ENCODE data around the gene INSIG1. TPM values are rescaled to one million over a fixed set of nuclear protein-coding genes. Genes with fewer than 3 reads are reported as not detected.

Gene INSIG1
- polyA plus RNA-seq, 3 donors = 37.1 to 85.6 (median 39.6) TPM

- Histone ChIP-seq H2AFZ (ENCODE audit: insufficient read depth, low read depth, low read length, poor library complexity, severe bottlenecking) (no peak overlapping the region), H3K27ac (ENCODE audit: low read depth in 1 of 2, low read length in 2 of 2) (no peak overlapping the region), H3K4me3 (replicated peaks in 1 of 3; ENCODE audit: low read depth in 2 of 3, low read length in 3 of 3) (no peak overlapping the region), H3K4me1 (ENCODE audit: control insufficient read depth in 1 of 2, insufficient read depth in 2 of 2, low read length in 2 of 2) (peaks cover 9 to 11% of the 10 kb centered on the region in 2 donors), H3K36me3 (replicated peaks in 1 of 2; ENCODE audit: control insufficient read depth in 1 of 2, insufficient read depth in 2 of 2, low read length in 2 of 2) (no peaks in the 10 kb centered on the region), H3K4me2 (replicated peaks; ENCODE audit: extremely low read depth, low read length, poor library complexity, severe bottlenecking) (no peak overlapping the region), H3K27me3 (ENCODE audit: control insufficient read depth in 2 of 2, insufficient read depth in 2 of 2, low read length in 2 of 2) (peaks cover 0 to 8% of the 10 kb centered on the region in 2 donors), H3K79me2 (ENCODE audit: insufficient read depth, low read length) (no peaks in the 10 kb centered on the region), H4K20me1 (ENCODE audit: insufficient read depth, low read length) (no peaks in the 10 kb centered on the region), H3K9ac (ENCODE audit: insufficient read depth, low read length, poor library complexity, severe bottlenecking) (no peak overlapping the region), H3K9me3 (replicated peaks in 1 of 2; ENCODE audit: control insufficient read depth in 1 of 2, insufficient read depth in 1 of 2, low read length in 2 of 2) (no peaks in the 10 kb centered on the region)
- TF ChIP-seq, protein P1, sequence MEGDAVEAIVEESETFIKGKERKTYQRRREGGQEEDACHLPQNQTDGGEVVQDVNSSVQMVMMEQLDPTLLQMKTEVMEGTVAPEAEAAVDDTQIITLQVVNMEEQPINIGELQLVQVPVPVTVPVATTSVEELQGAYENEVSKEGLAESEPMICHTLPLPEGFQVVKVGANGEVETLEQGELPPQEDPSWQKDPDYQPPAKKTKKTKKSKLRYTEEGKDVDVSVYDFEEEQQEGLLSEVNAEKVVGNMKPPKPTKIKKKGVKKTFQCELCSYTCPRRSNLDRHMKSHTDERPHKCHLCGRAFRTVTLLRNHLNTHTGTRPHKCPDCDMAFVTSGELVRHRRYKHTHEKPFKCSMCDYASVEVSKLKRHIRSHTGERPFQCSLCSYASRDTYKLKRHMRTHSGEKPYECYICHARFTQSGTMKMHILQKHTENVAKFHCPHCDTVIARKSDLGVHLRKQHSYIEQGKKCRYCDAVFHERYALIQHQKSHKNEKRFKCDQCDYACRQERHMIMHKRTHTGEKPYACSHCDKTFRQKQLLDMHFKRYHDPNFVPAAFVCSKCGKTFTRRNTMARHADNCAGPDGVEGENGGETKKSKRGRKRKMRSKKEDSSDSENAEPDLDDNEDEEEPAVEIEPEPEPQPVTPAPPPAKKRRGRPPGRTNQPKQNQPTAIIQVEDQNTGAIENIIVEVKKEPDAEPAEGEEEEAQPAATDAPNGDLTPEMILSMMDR (IDR thresholded peaks at IDR 0.05) = no peak
- peaks cover 0 to 3% (median 0%) of the 10 kb centered on the region in 7 donors for H3K9me3 Mint-ChIP-seq
- DNase-seq = no peak
- H3K27me3 Mint-ChIP-seq (ENCODE audit: low read depth in 3 of 3) = peaks cover 0 to 19% (median 9%) of the 10 kb centered on the region in 3 donors
- H3K4me1 Mint-ChIP-seq = peaks cover 4% of the 10 kb centered on the region
- H3K36me3 Mint-ChIP-seq = no peaks in the 10 kb centered on the region
- H3K4me3 Mint-ChIP-seq = no peak overlapping the region
- 100% methylated on average over 6 of the region's 7 CpGs for WGBS (ENCODE audit: insufficient coverage)
- intact Hi-C loops (cut with micrococcal nuclease) = loop anchor here (5.0 to 10.0 kb wide), 4 partner anchors 68 to 418 kb away; partner anchors contain the start of gene PAXIP1 (in 1 of the 2)
- H3K27ac Mint-ChIP-seq = no peak overlapping the region
These were observed 45.5 kb downstream of the INSIG1 start for GRCh38 chr7:155343150-155343549.

DNA sequence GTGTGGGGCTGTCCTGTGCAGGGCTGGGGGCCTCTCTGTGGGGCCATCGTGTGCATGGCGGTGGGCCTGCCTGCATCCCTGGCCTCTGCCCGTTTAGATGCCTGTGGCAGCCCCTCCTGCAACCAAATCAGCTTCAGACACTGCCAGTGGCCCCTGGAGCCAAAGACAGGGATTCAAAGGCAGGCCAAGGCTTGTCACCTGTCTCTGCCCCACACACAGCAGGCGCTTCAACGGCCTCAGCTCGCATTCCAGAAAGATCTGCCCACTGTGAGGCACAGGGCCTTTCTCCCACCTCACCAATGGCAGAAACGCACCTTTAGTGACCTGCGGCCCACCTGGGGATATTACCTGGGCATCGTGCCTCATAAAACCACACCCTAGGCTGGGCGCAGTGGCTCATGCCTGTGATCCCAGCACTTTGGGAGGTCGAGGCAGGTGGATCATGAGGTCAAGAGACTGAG, 46.0 kb downstream of the INSIG1 start:
- H3K27me3 Mint-ChIP-seq (ENCODE audit: low read depth in 3 of 3) = peaks cover 0 to 19% (median 9%) of the 10 kb centered on the region in 3 donors
- TF ChIP-seq, protein P1 (IDR thresholded peaks at IDR 0.05) = no peak
- peaks cover 0 to 3% (median 0%) of the 10 kb centered on the region in 7 donors for H3K9me3 Mint-ChIP-seq
- Histone ChIP-seq H3K79me2 (ENCODE audit: insufficient read depth, low read length) (no peaks in the 10 kb centered on the region), H3K27ac (ENCODE audit: low read depth in 1 of 2, low read length in 2 of 2) (no peak overlapping the region), H3K36me3 (replicated peaks in 1 of 2; ENCODE audit: control insufficient read depth in 1 of 2, insufficient read depth in 2 of 2, low read length in 2 of 2) (no peaks in the 10 kb centered on the region), H4K20me1 (ENCODE audit: insufficient read depth, low read length) (no peaks in the 10 kb centered on the region), H2AFZ (ENCODE audit: insufficient read depth, low read depth, low read length, poor library complexity, severe bottlenecking) (no peak overlapping the region), H3K9ac (ENCODE audit: insufficient read depth, low read length, poor library complexity, severe bottlenecking) (no peak overlapping the region), H3K27me3 (ENCODE audit: control insufficient read depth in 2 of 2, insufficient read depth in 2 of 2, low read length in 2 of 2) (peaks cover 0 to 8% of the 10 kb centered on the region in 2 donors), H3K4me3 (replicated peaks in 1 of 3; ENCODE audit: low read depth in 2 of 3, low read length in 3 of 3) (no peak overlapping the region), H3K9me3 (replicated peaks in 1 of 2; ENCODE audit: control insufficient read depth in 1 of 2, insufficient read depth in 1 of 2, low read length in 2 of 2) (no peaks in the 10 kb centered on the region), H3K4me2 (replicated peaks; ENCODE audit: extremely low read depth, low read length, poor library complexity, severe bottlenecking) (no peak overlapping the region), H3K4me1 (ENCODE audit: control insufficient read depth in 1 of 2, insufficient read depth in 2 of 2, low read length in 2 of 2) (peaks cover 9 to 11% of the 10 kb centered on the region in 2 donors)
- intact Hi-C loops (cut with micrococcal nuclease) = loop anchor here (1.0 to 10.0 kb wide), 6 partner anchors 69 to 419 kb away; partner anchors contain the start of gene PAXIP1 (in 1 of the 2)
- no peak overlapping the region for H3K27ac Mint-ChIP-seq
- H3K4me3 Mint-ChIP-seq = no peak overlapping the region
- H3K4me1 Mint-ChIP-seq = peaks cover 4% of the 10 kb centered on the region
- no peaks in the 10 kb centered on the region for H3K36me3 Mint-ChIP-seq
- DNase-seq = no peak
- 96% methylated on average over 11 of the region's 11 CpGs for WGBS (ENCODE audit: insufficient coverage)

Data from CD14-positive monocyte (primary cell).